Effector CD4-positive, alpha-beta T cell (primary cell): ENCODE results near the gene C1orf74.
A peak's percentile ranks its signal among the peaks of the same experiment; 100 is the strongest.

Source experiments
- DNase-seq: peaks from one replicate; pipeline ENCODE4 v3.0.0-alpha.2; 2020

Gene C1orf74

DNA sequence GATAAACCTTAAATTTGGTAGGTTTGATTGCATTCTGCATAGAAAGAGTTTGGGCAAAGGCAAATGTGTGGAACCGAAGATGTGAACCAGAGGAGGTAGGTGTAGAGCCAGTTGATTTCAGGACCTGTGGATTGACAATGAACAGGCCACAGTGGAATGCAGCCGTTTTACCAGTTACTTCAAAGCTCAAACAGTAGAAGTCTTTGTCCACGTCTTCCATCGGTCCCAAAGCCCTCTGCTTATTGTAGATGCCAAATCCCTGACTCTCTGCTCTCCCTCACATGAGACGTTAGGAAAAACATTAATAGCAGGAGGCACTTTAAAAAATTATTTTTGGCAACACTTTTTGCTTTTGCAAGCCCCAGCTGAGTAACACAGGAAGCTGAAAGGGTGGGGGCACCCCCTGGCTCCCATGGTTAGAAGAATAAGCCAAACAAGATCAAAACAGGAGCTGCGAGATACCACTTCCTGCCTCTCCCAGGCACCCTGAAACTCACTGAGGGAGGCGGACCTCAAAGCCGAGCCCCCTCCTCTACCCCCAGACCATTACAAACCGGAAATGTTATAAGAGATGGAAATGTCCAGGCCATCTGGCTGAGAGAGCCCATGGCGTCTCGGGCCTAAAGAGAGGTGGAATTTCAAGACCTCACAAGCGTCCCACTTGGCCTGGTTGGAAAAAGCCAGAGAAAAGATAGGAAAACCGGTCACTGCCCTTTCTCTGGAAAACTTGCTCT lies 15.0 kb downstream of the C1orf74 start:
- peak; percentile 62 for DNase-seq

DNA sequence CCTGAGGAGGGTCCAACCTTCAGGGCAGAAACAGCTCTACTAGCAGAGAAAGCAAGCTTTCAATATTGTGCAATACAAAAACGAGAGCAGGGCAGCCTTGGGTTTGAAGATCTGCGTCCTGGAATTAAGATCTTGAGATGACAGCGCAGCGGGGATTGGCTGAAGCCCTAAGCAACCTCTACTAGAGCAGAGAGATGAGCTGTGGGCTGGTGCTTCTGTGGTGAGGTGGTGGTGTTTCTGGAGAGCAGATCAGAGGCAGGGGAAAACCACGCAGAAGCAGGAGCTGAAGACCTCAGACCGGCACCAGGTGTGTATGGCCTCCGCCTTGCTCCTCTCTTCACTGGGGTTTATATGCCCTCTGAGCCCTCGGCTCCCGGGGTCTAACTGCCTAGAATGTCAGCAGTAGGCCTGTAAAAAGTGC lies 16.0 kb downstream of the C1orf74 start:
- DNase-seq, result peak; percentile 68

GRCh38 chr1:209767706-209768105 lies 16.7 kb downstream of the C1orf74 start:
- no peak for DNase-seq

GRCh38 chr1:209767096-209767495 lies 17.3 kb downstream of the C1orf74 start:
- DNase-seq, result no peak

DNA sequence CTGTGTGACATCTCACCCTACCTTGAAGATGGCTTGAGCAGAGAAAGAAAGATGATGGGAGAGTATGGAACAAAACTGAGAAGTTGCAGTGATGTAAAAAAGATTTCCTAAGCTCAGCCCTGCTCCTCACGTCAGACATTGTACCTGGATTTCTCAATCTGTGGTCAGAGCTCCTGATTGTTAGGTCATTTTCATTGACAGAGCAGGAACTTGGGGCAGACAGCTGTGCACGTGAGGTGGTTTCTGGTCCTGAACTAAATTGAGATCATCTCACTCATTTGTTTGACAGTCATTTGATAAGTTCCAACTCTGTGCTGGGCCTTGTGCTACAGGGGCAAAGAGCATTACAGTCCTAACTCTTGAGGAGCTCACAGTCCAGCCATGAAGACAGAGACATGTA lies 18.3 kb downstream of the C1orf74 start:
- DNase-seq, result no peak

- no peak for DNase-seq
Observed at GRCh38 chr1:209761011-209761635, 23.2 kb downstream of the C1orf74 start.

DNA sequence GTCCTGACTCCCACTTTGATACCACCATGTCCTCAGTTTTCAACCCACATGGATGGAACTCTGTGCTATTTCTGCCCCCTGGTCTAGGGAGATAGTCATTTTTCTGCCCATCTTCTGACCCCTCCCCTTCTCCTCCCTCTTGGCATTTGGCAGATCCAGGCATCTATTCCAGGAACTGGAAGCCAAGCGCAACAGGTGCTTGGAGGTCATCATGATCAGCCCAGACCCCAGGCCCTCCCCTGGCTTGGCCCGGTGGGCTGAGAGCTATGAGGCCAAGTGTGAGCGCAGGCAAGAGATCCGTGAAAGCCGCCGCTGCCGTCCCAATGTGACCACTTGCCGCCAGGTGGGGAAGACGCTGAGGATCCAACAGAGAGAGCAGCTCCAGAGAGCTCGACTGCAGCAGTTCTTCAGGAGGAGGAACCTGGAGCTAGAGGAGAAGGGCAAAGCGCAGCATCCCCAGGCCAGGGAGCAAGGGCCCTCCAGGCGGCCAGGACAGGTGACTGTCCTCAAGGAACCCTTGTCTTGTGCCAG lies 24.5 kb downstream of the C1orf74 start:
- DNase-seq, result no peak

DNA sequence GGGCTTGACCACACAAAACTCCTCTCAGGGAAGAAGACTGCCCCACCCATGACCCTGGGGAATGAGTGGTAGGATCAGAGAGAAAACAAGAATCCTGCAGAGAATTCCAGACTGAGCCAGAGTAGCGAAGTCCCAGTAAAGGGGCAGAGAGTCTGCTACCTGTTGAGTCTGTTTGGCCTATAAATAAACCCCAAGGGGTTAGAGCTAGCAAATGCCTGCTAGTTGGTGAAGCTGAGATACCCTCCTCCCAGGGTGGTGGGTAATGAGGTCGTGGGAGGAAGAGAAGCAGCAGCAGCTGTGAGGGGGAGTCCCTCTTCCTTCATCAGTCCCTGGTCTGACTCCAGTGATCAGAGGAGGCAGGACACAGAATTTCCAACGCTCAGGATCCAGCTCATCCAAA lies 26.0 kb downstream of the C1orf74 start:
- no peak for DNase-seq

GRCh38 chr1:209756615-209757445 lies 27.5 kb downstream of the C1orf74 start:
- DNase-seq, result peak; percentile 22

DNA sequence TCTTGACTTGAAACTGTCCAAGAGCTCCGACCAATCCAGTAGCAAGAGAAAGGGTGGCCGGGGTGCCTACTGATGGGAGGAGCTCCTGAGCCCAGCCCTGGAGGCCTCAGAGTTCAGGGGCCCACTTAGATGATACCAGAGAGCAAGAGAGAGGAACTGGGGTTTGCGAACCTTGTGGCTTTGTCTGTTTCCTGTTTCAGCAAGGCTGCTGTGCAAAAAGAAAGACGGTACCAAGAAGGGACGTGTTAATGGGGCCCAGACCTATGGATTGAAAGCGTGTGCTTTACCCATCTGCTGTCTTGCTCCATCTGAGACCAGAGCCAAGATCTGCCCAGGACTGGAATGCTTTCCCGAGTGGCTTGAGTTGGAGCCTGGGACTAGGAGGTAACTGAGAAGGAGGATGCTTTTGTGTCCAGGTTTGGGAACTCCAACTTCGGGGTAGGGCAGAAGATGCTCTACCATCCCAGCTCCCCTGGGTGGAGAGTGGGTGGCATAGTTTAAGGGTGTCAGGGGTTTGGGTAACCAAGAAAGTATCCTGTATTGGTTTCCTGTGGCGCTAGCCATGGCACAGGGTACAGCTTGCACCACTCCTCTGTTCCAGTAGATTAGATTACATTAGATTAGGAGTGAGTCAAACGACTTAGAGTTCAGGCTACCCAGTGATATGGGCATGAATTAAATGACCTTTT lies 28.3 kb downstream of the C1orf74 start, which contains the start of gene TRAF3IP3:
TSS of gene TRAF3IP3 (plus strand) at position 128 of the 689 bp plus-strand sequence. CDS start 3,987 bp downstream, outside the sequence.
- peak; percentile 65 for DNase-seq

- no peak for DNase-seq
Observed at GRCh38 chr1:209755256-209755655, 29.1 kb downstream of the C1orf74 start.

DNA sequence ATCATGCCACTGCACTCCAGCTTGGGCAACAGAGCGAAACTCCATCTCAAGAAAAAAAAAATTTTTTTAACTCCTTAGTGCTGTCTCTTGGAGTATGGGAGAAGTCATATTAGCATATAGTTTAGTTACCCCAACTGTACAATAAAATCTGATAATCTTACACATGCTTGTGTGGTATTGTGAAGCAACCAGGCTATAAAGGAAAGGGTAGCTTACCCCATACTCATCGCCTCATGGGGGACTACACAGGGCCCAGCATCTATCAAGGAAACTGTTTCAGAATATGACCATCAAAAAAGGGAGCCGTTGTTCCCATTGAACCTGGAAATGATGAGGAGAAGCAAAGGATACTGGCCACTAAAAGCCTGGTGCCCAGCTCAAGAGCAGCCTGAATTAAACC lies 31.5 kb downstream of the C1orf74 start:
- DNase-seq, result no peak

DNA sequence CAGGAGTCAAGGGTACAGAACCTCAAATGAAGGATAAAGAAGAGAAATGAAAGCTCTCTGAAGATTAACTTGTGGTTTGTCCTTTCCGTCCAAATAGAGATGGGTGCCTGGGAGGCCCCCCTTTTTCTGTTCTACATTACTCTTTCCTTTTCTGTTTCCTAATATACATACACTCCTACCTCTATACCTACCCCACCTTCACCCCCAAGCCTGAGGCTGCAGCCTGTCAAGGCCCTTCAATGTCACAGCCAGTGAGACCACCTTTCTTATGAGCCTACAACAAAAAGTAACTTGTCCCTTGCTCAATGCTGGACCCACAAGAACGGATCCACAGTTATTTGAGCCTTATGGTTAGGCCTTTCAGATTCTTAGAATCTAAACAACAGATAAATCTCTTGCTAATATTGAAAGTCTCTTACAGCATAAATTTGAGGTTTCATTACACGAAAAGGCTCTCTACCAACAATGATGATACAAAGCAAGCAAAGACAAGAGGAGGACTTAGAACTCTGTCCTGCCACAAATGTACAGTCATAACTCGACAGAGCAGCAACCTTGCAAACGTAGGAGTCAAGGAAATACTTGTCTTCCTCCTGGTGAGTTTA lies 32.6 kb downstream of the C1orf74 start:
- no peak for DNase-seq

- DNase-seq, result no peak
Observed at GRCh38 chr1:209749670-209750323, 34.6 kb downstream of the C1orf74 start.

DNA sequence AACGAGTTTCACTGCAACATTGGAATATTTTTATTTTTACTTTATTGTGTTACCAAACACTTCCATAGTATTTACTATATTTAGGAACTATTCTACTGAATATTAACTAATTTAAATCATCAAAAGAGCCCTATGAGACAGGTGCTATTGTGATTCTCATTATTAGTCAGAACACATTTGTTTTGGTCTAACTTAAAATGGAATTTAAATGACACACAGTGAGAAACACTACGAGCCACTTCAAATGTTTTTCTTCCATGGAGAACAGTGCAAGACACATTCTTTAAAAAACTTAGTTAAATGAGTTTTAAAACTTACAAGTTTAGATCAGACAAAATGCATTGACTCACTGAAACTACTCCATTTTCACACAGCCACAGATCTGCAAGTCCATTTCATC lies 35.2 kb downstream of the C1orf74 start:
- no peak for DNase-seq

DNA sequence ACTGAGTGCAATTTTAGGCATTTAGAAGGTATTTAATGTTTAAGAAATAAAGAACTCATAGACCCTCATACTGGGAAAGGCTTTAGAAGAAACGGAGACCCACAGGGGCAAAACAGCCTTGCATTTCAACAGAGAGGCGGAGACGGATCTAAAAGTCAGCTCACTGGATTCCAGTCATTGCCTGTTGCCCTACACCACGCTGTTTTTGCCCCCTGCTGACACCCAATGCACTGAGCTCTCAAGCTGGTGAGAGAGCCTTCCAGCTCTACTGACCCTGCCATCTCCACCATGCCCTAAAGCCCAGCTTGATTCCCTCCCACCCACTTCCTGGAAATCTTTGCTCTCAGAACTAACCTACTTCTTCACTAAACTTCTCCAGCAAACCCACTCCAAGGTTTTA lies 35.7 kb downstream of the C1orf74 start:
- DNase-seq, result no peak

GRCh38 chr1:209747580-209748262 lies 36.6 kb downstream of the C1orf74 start:
- DNase-seq, result peak; percentile 69

GRCh38 chr1:209746451-209747165 lies 37.8 kb downstream of the C1orf74 start:
- DNase-seq, result no peak

DNA sequence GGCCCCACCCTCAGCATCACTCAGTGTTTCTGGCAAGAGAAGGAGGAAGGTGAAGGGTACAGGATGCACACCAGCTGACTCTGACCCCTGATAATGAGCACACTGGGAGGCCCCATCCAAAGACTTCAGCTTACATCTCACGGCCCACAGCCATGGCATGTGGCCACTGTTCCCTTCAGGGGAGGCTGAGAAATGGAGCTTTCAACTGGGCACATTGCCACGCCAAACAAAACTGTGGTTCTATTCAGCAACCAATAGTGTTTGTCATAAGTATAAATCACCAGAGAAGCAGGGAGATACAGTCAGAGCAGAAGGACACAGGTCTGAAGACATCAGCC lies 41.2 kb downstream of the C1orf74 start:
- no peak for DNase-seq

DNA sequence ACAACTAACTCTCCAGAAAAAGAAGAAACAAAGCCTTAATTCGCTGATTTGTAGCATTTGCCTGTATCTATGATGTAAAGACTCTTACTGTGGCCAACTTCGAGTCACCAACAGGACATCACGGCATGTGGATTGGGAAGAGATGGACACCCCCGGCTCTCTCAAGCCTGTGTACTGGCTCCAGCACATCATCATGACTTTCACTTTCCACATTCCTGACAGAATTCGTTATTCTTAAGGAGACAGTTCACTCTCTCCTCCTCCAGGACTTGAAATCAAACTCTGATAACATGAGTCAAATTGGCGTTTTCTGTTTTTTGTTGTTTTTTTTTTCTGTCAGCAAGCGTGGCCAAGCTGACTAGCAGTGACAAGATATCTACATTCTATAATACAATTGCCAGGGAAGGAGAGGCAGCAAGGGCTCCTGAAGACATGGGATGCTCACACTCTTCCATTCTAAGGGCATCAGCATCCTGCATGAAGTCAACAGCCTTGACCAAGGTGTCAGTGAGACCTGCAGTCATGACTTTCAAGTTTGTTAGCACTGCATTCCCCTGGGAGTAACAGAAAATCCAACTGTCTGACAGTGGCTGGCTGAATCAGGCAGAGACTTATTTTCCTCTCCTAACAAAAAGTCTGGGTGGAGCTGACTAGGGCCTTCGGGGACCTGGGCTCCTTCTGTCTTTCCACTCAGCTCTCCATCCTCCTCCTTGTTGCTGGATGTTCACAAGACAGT lies 41.8 kb downstream of the C1orf74 start:
- no peak for DNase-seq
